ENCODE data around the gene CCDC68. TPM values are rescaled to one million over a fixed set of nuclear protein-coding genes. Genes with fewer than 3 reads are reported as not detected.

The CCDC68 gene
- total and polyA plus RNA-seq, 2 of the 8 experiments (the other 6 are each of a cell fraction or from before 2014, with no cell fraction given): 0.06 to 0.80 TPM

DNA sequence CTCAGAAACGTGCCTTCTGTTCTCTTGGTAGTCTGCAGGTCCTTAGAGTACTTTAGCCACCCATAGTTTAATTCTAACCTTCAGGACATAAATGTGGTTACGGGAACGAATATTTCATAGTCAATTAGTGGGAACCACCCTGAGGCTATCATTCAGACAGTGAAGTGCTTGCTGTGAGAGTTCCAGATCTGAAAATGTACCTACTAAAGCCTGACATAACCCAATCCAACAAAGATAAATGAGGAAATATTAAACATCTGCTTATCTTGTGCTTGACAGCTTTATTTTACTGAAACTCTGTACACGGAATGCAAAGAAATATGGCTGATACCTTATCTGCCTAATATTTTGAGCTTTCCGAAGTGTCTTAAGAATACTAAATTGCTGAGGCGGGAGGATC, 88.0 kb downstream of the CCDC68 start:
- no peaks in the 10 kb centered on the region for H3K79me1 ChIP-seq (ENCODE audit: low read depth, low read length)
- no peaks in the 10 kb centered on the region for H3K23me2 ChIP-seq (ENCODE audit: low read depth, low read length)
- no peaks in the 10 kb centered on the region for H3K36me3 ChIP-seq (ENCODE audit: control insufficient read depth in 2 of 4, insufficient read depth in 4 of 4, low read length in 3 of 4)
- H3K14ac ChIP-seq (ENCODE audit: insufficient read length): no peak overlapping the region
- no peak overlapping the region for H3K23ac ChIP-seq (ENCODE audit: insufficient read length)
- no peak overlapping the region for H3K27ac ChIP-seq (ENCODE audit: low read depth, low read length)
- H3K18ac ChIP-seq (ENCODE audit: extremely low read depth, low read length): no peak overlapping the region
- no peak for TF ChIP-seq TAF7 (optimal IDR thresholded peaks at IDR 0.05; ENCODE audit: borderline replicate concordance, low read depth, low read length)
- no peaks in the 10 kb centered on the region for H4K20me1 ChIP-seq (replicated peaks in 1 of 2; ENCODE audit: control insufficient read depth in 1 of 2, insufficient read depth in 2 of 2, low read length in 2 of 2)
- H2BK15ac ChIP-seq (ENCODE audit: low read length): no peak overlapping the region
- POLR2A ChIA-PET (ENCODE audit: partially characterized antibody): no interaction called here
- no peak overlapping the region for H4K91ac ChIP-seq (replicated peaks; ENCODE audit: insufficient read length, low read length)
- H2BK20ac ChIP-seq (ENCODE audit: low read length): no peak overlapping the region
- no peak overlapping the region for H3K4ac ChIP-seq (replicated peaks; ENCODE audit: insufficient read length, low read depth, low read length)
- H3K9ac ChIP-seq (replicated peaks in 1 of 4; ENCODE audit: extremely low read depth in 1 of 4, low read depth in 3 of 4, low read length in 3 of 4): no peak overlapping the region
- H2AK5ac ChIP-seq (ENCODE audit: low read depth, low read length): no peak overlapping the region
- H4K5ac ChIP-seq (ENCODE audit: insufficient read length, low read depth, low read length): no peak overlapping the region
- 90% methylated on average over 6 of the region's 6 CpGs; no CpG with 5 or more reads in 1 of the 2 experiments for WGBS, 2 experiments (ENCODE audit: extremely low coverage in 1 of 2, insufficient coverage in 1 of 2, insufficient read length in 1 of 2, insufficient replicate concordance in 2 of 2, low coverage in 1 of 2, low lambda C conversion rate in 2 of 2, missing lambda C conversion rate in 1 of 2)
- no peak overlapping the region for H4K8ac ChIP-seq (ENCODE audit: extremely low read depth, insufficient read depth, low read length)
- no peaks in the 10 kb centered on the region for H3K4me1 ChIP-seq (replicated peaks in 1 of 4; ENCODE audit: control insufficient read depth in 3 of 4, insufficient read depth in 4 of 4, low read length in 3 of 4)
- H2BK120ac ChIP-seq (replicated peaks; ENCODE audit: low read depth, low read length): no peak overlapping the region
- H3K79me2 ChIP-seq (ENCODE audit: control insufficient read depth in 1 of 2, insufficient read depth in 2 of 2, low read length in 2 of 2): no peaks in the 10 kb centered on the region
- H2BK12ac ChIP-seq (ENCODE audit: low read depth, low read length): no peak overlapping the region
- no peak overlapping the region for H3K4me2 ChIP-seq (ENCODE audit: insufficient read depth in 1 of 2, low read depth in 2 of 2, low read length in 2 of 2)
- no peak for FAIRE-seq
- CTCF ChIA-PET (ENCODE audit: partially characterized antibody): interaction anchor here (0.7 kb wide), 1 partner anchor 24 kb away, joined by 3 read pairs; no protein-coding TSS in a partner anchor
- H3K56ac ChIP-seq (replicated peaks; ENCODE audit: insufficient read length, low read depth, low read length): no peak overlapping the region
- no peaks in the 10 kb centered on the region for H3K9me3 ChIP-seq (ENCODE audit: insufficient read depth in 2 of 2, low read depth in 1 of 2, low read length in 1 of 2)
- H2AFZ ChIP-seq (ENCODE audit: low read length): no peak overlapping the region
- DNase-seq (ENCODE audit: low read depth in 1 of 2, low spot score in 2 of 2): no peak
- H3K4me3 ChIP-seq (ENCODE audit: extremely low read depth in 1 of 4, insufficient read depth in 2 of 4, low read depth in 3 of 4, low read length in 4 of 4): no peak overlapping the region
- H2BK5ac ChIP-seq (ENCODE audit: low read depth, low read length): no peak overlapping the region
- no peaks in the 10 kb centered on the region for H3K27me3 ChIP-seq (replicated peaks in 1 of 4; ENCODE audit: control insufficient read depth in 3 of 4, extremely low read depth in 1 of 4, insufficient read depth in 3 of 4, low read length in 3 of 4)

All from H1 (cell line).